HG03097 (cell line): ENCODE results near the gene PPL.
A peak's percentile ranks its signal among the peaks of the same experiment; 100 is the strongest.
"Not testable (repeated sequence)": the region's sequence is repeated elsewhere in the genome, so short reads cannot be mapped to it uniquely, and the experiment has no call there.

Experiments
- ATAC-seq: cut with Tn5 transposase; IDR thresholded peaks from one replicate; pipeline ENCODE4 v1.9.1; 2021; ENCODE audit not compliant: unreplicated experiment, low FRiP score

PPL gene

DNA sequence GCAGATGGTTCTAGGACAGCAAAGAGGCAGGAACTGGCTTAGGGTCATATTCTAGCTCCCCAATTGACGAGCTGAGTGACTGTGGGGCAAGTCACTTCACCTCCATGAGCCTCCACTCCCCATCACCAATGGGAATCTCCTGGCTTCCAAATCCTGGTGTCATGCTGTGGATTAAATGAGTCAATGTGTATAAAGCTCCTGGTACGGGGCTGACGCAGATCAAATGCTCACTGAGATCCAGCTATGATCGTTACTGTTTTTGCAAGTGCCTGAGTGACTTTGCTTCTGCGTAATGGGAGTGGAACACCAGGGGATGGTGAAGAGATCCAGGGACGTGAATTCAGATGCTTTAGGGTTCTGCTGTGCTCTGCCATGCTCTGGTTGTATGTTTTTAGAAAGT, 23.6 kb upstream of the PPL start:
- ATAC-seq = no peak

DNA sequence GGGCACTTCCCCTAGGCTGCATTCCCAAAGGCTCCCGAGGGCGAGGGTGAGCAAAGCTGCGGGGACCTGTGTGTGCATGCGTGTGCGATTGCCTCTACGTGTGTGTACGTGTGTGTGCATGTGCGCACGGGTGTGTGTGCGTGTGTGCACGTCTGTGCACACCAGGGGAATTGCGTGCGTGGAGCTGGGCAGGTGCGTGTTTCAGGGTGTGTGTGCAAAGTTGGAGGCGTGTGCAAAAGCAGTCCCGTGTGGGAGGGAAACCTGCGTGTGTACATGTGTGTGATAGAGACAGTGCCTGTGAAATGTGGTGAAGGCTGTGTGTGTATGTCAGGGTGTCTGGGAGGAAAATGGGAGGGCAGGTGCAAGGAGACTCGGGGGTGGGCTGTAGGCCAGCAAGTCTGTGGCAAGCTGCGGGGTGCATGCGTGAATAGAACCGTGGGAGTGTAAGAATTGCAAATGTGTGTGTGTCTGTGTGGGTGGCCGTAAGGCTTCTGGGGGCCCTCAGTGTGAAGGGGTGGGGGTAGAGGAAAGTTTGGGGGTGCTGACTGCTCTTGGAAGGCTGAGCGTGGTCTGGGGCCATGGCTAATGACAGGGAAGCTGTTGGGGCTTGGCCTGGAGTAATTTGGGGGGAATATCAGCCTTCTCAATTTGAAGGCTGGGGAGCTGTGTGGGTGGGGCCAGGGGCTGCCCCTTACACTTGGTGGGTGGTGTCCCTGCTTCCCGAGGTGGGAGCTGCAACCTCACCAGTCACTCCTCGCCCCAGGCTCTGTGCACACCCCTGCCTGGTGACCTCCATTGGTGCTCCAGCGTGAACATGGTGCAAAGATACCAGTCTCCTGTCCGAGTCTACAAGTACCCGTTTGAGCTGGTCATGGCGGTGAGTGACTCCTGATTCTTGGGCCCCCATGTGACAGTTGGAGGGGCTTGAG, 21.8 kb upstream of the PPL start:
- no peak for ATAC-seq

DNA sequence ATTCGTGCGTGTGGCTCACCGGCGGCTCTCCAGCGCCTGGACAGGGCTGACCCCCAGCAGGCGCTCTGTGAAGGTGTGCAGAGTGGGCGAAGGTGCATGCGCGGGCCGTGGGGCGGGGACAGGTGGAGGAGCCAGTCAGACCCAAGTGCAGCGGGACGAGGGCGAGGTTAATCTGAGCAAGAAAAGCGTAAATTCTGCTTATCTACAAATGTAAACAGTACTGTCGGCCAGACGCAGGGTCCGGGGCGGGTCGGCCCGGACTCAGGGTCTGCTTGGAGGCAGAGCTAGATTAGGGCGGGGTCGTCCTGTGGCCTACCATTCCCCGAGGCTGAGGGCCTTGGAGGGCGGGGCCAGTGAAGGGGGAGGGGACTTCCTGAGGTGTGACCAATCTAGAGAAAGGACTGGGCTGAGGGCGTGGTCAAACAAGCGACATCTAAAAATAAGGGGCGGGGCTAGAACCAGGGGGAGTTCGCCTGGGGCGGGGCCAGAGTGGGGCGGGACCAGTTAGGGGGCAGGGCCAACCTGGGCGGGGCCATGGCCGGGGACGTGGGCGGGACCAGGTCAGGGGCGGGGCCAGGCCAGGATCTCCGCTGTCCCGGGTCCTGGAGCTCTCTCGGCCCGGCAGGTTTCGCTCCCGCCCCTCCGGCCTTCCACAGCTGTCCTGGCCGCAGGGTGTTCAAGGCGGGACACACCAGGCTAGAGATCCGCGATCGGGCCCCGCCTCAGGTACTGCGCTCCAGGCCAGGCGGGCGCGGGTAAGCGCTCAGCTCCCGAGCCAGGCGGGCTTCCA, 21.0 kb upstream of the PPL start, which contains the start of gene SEC14L5:
TSS of gene SEC14L5 (plus strand) at position 611 of the 790 bp plus-strand sequence. CDS start 994 bp downstream, outside the sequence.
- ATAC-seq = peak; percentile 66

DNA sequence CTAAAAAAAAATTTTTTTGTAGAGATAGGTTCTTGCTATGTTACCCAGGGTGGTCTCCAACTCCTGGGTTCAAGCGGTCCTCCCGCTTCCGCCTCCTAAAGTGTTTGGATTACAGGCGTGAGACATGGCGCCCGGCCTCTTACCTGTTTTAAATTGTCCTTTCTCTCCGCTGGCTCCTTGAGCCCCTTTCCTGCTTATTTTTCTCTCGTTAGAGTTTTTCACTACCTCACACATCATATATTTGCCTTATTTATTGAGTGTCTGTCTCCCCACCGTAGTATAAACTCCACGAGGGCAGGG, 20.4 kb upstream of the PPL start:
- ATAC-seq = no peak

DNA sequence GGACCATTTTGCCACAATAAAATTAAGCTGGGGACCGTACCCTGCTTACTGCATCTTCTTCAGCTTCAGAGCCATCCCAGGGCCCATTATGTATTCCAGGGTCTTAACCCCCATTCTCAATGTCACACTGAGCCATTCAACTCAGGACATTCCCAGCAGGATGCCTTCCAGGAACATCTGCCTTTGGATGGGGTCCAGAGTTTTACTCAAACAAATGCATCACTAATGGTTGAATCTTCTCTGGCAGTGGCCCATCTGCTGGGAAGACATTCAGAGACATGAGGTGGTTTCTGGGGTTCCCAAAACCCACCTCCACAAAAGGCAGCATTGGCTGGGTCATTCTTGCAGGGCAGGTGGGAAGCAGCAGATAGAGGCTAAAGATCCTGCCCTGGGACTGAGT, 17.8 kb upstream of the PPL start:
- ATAC-seq = no peak

DNA sequence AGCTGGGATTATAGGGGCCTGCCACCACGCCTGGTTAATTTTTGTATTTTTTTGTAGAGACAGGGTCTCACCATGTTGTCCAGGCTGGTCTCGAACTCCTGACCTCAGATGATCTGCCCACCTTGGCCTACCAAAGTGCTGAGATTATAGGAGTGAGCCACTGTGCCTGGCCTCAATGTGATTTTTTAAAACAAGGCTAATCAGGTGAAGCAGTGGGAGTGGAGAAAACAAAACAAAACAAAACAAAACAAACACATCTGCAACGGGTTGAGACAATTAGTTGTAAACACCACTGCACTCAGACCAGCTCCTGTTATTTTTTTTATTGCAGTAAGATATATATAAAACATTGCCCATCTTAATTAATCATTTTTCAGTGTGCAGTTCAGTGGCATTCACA, 14.6 kb upstream of the PPL start:
- not testable (repeated sequence) for ATAC-seq

DNA sequence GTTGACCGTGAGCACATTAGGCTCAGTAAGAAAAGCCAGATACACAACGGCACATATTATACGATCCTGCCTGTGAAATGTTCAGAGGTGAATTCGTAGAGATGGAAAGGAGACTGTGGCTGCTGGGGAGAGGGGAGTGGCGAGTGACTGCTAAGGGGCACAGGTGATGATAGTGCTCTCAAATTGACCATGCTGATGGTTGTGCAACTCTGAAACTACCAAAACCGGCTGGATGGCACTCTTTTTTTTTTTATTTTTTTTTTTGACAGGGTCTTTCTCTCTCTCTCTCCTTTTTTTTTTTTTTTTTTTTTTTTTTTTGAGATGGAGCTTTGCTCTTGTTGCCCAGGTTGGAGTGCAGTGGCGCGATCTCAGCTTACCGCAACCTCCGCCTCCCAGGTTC, 13.0 kb upstream of the PPL start:
- no peak for ATAC-seq

DNA sequence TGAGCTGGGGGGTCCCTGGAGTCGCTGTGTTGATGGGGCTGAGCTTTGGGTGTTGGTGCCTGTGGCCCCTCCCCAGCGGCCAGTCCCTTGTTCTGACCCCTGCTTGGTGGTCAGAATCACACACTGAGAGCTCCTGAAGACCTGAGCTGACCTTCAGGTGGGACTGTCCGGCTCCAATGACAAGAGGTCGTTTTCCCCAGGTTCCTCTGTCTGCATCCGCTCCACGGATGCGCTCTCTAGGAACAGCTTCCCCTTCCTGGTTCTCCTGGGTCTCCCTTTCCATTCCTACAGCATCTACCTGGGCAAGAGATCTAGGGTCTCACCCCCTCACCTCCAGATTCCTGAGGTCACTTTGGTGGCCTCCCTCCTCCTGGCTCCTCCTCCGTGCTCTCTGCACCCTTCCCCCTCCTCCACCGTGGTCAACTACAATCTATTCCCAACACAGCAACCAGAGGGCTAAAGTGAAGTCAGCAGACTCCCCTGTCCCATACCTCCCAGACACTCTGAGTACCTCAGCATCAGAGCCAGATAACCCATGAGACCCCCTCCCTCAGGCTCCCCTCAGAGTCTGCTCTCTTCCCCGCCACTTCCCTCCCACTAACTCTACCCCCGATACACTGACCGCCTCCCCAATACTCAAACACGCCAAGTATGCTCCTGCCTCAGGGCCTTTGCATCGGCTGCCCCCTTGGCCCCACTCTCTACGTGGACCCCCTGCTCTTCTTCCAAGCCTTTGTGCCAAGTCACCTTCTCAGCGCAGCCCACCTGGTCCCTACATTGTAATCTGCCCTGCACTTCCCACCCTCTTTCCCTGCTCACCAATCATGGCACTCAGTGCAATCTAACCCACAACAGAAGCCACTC, 12.2 kb upstream of the PPL start:
- no peak for ATAC-seq

DNA sequence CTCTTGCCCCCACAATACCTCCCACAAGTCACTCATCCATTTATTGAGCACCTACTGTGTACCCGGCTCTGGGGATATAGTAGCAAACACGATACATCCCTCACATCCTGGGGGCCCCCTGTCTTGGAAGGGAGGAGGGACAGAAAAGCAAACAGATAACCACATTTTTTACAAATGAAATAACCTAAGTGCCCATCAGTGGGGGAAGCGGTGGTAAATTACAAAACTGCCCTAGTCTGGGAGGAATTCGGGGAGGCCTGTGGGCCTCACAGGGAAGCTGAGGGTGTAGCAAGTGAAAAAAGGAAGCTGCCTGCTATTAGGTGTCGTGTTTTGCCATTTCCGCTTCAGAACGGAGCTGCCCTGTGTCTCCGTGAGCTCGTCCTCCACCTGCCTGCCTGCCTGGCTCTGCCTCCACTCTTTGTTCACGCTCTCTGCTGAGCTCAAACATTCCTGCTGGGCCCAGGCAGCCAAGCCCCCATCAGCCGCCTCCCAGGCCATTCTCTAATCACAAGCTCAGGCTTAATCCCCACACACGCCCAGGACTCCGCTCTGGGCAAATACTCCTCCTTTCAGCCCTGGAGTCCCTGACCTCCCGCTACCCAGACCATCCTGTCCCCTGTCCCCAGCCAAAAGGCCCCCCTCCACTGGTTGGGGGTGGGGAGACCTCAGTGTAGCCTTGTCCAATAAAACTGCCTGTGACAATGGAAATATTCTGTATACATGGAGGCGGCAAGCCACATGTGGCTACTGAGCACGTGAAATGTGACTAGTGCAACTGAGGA, 11.0 kb upstream of the PPL start:
- ATAC-seq = no peak

DNA sequence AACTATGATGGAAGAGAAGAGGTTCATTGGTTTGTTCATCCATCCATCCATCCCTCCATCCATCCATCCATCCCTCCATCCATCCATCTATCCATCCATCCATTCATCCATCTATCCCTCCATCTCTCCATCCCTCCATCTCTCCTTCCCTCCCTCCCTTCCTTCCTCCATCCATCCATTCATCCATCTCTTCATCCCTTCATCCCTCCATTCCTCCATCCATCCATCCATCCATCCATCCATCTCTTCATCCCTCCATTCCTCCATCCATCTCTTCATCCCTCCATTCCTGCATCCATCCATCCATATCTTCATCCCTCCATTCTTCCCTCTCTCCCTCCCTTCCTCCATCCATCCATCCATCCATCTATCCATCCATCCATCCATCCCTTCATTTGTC, 10.0 kb upstream of the PPL start:
- no peak for ATAC-seq

DNA sequence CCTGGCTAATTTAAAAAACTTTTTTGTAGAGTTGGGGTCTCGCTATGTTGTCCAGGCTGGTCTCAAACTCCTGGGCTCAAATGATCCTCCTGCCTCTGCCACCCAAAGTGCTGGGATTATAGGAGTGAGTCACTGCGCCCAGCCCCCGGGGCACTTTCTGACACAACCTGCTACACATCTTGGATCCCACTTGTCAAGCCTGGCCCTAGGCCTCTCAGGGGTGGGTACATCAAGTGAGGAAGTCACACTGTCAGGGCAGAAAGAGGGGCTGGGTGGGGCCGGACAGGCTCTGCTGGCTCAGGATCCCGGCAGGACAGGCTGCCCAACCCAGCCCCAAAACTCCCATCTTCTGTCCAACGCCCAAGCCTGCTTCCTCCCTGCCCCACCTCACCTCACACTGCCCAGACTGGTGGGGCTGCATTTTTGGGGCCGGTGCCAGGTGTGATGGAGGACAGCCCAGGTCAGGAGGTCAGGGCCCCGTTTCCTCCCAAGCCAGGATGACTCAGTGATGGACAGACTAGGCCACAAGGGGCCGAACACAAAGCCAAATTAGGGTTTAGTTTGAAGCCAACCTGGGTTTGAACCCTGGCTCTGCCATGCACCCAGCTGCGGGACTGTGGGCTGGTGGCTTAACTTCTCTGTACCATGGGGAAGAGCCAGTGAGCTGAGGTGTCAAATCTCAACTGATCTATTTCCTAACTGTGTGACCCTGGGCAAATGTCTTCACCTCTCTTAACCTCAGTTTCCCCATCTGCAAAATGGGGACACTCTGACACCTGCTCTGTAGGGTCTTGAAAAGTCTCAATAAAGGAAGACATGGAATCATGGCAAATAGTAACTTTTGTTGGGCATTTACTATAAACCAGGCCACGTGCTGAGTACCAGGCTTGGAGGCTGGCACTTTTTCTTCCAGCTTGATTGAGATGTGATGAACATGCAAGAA, 8.9 kb upstream of the PPL start:
- no peak for ATAC-seq

DNA sequence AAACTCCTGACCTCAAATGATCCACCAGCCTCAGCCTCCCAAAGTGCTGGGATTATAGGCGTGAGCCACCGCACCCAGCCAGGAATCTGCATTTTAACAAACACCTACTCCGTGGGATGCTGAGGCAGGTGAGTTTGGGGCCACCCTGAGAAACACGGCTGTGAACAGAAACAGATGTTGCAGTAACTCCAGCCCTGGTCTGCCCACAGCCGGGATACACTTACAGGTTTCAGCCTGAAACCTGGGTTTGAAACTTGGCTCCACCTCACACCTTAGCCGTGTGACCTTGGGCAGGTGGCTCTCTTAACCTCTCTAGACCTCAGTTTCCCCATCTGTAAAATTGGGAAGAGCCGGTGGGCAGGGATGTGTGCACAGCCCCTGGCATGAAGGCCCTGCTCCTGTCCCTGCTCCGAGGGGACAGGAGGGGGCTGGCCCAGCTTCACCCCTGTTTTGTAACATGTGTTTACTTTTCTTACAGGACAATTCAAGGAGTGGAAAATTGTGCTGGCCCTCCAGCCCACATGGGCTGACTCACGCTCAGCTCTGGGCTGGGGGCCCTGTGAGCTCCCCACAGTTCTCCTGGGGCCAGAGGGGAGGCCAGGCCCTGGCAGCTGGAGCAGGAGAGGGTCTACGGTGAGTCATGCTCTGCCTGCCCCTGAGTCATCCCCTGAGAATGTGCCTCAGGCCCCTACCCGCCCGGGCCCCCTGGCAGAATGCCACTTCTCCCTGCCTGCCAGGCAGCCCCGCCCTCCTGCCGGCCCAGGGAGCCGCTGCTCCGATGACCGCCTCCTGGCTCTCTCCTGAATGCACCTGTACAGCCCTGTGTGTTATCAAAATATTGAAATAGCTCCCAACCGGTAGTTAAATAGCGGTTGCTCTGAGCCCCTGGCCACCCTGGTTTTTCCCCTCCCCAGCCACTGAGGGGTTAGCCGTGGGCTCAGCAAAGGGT, 7.7 kb upstream of the PPL start:
- no peak for ATAC-seq

DNA sequence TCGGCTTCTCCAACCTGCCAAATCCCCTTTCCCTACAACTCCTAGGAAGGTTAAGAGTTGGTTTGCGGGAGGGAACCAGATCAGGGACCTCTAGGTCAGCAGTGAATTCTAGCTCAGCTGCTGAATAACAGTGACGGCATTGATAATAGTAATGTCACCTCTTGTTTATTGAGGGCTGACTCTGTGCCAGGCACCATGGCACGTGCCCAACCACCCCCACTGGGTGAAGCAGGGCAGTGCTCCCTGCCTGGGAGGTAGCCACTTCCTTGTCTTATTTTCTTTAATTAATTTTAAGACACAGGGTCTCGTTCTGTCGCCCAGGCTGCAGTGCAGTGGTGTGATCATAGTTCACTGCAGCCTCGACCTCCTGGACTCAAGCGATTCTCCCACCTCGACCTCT, 5.5 kb upstream of the PPL start:
- no peak for ATAC-seq

DNA sequence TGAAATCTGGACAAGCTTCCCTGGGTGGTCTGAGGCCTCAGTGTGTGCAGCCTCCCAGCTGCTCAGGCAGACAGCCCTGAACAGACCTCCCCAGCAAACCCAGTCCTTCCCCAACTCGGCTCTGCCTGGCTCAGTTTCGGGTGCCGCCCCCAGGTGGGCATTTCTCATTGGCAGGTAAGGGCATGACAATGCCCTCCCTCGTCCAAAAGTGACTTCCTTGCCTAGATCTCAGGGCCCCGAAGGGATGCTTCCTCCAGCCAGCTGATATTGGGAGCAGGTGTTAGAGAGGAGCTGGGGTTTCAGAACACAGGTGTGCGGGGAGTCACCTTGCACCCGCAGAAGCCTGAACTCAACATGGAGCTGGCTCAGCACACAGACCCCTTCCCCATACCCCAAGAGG, 3.8 kb upstream of the PPL start:
- ATAC-seq = no peak

DNA sequence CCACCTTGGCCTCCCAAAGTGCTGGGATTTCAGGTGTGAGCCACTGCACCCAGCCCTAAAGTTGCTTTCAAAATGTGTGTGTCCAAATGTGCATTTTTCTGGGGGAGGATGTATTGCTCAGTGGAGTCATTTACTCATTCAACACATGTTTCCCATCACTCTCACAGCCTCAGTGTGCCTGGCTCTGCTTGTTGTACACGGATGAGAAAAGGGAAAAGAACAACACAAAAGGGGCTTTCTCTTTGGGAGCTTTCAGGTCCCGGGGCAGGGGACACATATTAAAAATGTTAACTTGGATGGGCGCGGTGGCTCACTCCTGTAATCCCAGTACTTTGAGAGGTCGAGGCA, 1.7 kb upstream of the PPL start:
- ATAC-seq = no peak

DNA sequence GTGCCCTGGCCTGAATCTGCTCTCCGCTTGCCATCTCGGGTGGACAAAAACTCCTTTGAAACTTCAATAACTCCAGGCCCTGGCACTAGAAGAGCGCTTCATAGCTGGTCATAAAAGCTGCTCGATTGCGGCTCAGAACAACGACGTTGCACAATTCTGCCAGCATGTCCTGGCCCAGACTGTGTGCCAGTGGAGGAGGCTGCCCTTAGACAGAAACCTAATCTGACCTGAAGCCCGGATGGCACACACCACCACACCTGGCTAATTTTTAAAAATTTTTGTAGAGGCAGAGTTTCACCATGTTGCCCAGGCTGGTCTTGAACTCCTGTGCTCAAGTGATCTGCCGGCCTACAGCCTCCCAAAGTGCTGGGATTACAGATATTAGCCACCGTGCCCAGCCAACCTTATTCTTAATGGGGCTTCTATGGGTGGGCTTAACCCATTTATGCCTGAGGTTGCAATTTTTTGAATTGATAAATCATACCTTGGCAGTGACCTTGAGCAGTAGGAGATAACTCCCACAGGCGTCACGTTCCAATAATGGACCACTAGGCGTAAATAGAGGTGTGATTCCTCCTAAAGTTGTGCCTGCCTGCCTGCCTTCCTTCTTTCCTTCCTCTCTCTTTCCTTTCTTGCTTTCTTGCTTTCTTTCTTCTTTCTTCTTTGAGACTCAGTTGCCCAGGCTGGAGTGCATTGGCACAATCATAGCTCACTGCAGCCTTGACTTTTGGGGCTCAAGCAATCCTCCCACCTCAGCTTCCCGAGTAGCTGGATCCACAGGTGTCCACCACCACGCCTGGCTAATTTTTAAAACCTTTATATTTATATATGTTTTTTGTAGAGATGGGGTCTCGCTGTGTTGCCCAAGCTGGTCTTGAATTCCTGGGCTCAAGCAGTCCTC, 1.1 kb upstream of the PPL start:
- no peak for ATAC-seq
